TTC549 (cell line): Measurements from ENCODE around the gene LAMB1.
"Not testable (repeated sequence)": the region's sequence is repeated elsewhere in the genome, so short reads cannot be mapped to it uniquely, and the experiment has no call there.

Experiments
- FAIRE-seq: peaks from 2 replicates; lab custom pipeline; 2012; peaks lifted over from hg19 to GRCh38; lab: Jason Lieb, UNC

Gene LAMB1

GRCh38 chr7:107917763-107918651 is 85.0 kb downstream of the LAMB1 start:
- no peak for FAIRE-seq

GRCh38 chr7:107915541-107915940 is 87.4 kb downstream of the LAMB1 start:
- no peak for FAIRE-seq

- FAIRE-seq: no peak
Measured at GRCh38 chr7:107914831-107915230, 88.1 kb downstream of the LAMB1 start.

GRCh38 chr7:107913851-107914250 is 89.1 kb downstream of the LAMB1 start:
- FAIRE-seq: no peak

GRCh38 chr7:107911981-107912380 is 91.0 kb downstream of the LAMB1 start:
- no peak for FAIRE-seq

GRCh38 chr7:107909445-107909844 is 93.5 kb downstream of the LAMB1 start:
- no peak for FAIRE-seq

GRCh38 chr7:107907790-107908189 is 95.2 kb downstream of the LAMB1 start:
- FAIRE-seq: no peak

- no peak for FAIRE-seq
Measured at GRCh38 chr7:107902381-107902780, 100.6 kb downstream of the LAMB1 start.

- FAIRE-seq: no peak
Measured at GRCh38 chr7:107900496-107901015, 102.4 kb downstream of the LAMB1 start.

- no peak for FAIRE-seq
Measured at GRCh38 chr7:107898997-107899594, 103.9 kb downstream of the LAMB1 start.

- not testable (repeated sequence) for FAIRE-seq
Measured at GRCh38 chr7:107892367-107892741, 110.6 kb downstream of the LAMB1 start.

- FAIRE-seq: no peak
Measured at GRCh38 chr7:107891636-107892366, 111.2 kb downstream of the LAMB1 start.

GRCh38 chr7:107890962-107891635 is 111.9 kb downstream of the LAMB1 start, which contains the start of gene DLD:
Gene DLD (plus strand): TSS chr7:107891183. CDS start chr7:107891251, 68 bp downstream.
- peak; percentile 28 for FAIRE-seq

- no peak for FAIRE-seq
Measured at GRCh38 chr7:107890493-107890961, 112.4 kb downstream of the LAMB1 start.

GRCh38 chr7:107889992-107890391 is 113.0 kb downstream of the LAMB1 start:
- no peak for FAIRE-seq

- FAIRE-seq: not testable (repeated sequence)
Measured at GRCh38 chr7:107887827-107888226, 115.1 kb downstream of the LAMB1 start.

- FAIRE-seq: no peak
Measured at GRCh38 chr7:107884066-107884818, 118.7 kb downstream of the LAMB1 start.

- FAIRE-seq: no peak
Measured at GRCh38 chr7:107882766-107883165, 120.2 kb downstream of the LAMB1 start.

GRCh38 chr7:107879400-107880035 is 123.4 kb downstream of the LAMB1 start:
- peak; percentile 89 for FAIRE-seq

GRCh38 chr7:107878636-107879035 is 124.3 kb downstream of the LAMB1 start:
- FAIRE-seq: no peak
